ENCODE results near the gene HEATR9. TPM values are rescaled to one million over a fixed set of nuclear protein-coding genes. Genes with fewer than 3 reads are reported as not detected.

Gene HEATR9
- total RNA-seq, 4 donors from 2014 or later, result not detected

GRCh38 chr17:35900708-35901480 is 32.2 kb upstream of the HEATR9 start:
- TF ChIP-seq CTCF (IDR thresholded peaks at IDR 0.05; ENCODE audit: low read depth), result no peak

- TF ChIP-seq CTCF (IDR thresholded peaks at IDR 0.05; ENCODE audit: low read depth), result no peak
Measured at GRCh38 chr17:35900280-35900679, 31.6 kb upstream of the HEATR9 start.

DNA sequence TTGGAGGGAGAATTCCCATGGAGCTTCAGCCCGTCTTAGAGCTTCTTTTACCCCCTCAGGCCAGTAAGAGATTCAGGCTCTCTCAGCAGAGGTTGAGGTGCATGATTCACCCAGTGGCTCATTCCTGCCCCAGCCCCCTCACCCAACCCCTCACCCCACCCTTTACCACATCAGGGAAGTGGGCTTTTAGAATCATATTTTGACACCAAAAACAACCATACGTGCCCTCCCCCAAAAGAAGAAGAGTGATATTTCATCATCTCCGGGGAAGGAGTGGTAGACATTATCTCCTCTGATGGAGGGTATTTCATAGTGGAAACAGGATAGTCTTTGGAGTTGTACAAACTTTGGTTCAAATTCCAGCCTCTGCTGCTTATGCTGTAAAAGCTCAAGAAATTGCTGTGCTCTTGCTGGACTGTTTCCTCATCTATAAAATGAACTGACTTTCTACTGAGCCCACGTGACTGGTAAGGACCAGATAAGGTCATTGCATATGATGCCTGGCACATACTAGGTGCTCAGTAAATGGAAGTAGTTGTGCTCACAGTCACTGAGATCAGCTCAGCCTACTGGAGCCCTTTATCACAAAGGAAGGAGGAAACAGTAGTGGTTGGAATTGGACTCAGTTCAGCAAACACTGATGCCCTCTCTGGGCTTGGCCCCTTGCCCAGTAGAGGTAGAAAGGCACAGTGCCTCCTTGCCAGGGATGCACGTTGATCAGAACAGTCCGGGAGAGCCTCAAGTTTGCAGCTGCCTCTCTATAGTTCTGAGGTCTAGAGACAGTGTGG is 29.8 kb upstream of the HEATR9 start:
- TF ChIP-seq CTCF (IDR thresholded peaks at IDR 0.05; ENCODE audit: low read depth), result no peak

- TF ChIP-seq CTCF (IDR thresholded peaks at IDR 0.05; ENCODE audit: low read depth), result no peak
Measured at GRCh38 chr17:35895636-35896587, 27.2 kb upstream of the HEATR9 start.

GRCh38 chr17:35894206-35894605 is 25.5 kb upstream of the HEATR9 start:
- TF ChIP-seq CTCF (IDR thresholded peaks at IDR 0.05; ENCODE audit: low read depth), result no peak

DNA sequence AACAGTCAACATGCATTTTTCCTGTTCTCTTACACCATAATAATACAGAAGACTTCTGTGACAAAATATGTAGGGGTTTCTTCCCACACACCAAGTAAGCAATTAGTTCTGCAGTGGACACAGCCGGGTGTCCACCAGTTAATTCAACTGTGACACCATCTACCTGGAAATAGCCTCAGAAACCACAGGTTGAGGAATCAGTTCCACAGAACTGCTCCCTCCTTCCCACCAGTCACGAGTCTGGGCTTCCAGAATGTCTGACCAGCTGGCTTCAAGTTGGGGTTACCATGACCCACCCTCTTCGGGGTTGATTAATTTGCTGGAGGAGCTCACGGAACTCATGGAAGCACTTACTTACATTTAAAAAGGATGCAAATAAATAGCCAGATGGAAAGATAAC is 25.1 kb upstream of the HEATR9 start:
- no peak for TF ChIP-seq CTCF (IDR thresholded peaks at IDR 0.05; ENCODE audit: low read depth)

Measured in subcutaneous adipose tissue (tissue), 4 donors.